Measurements from ENCODE around the gene C2orf68. TPM values are rescaled to one million over a fixed set of nuclear protein-coding genes. Genes with fewer than 3 reads are reported as not detected.

C2orf68 gene
- total and polyA plus RNA-seq, 2 of the 13 experiments (the other 11 are each of a cell fraction or from before 2014, with no cell fraction given): 47.1 to 77.4 TPM

DNA sequence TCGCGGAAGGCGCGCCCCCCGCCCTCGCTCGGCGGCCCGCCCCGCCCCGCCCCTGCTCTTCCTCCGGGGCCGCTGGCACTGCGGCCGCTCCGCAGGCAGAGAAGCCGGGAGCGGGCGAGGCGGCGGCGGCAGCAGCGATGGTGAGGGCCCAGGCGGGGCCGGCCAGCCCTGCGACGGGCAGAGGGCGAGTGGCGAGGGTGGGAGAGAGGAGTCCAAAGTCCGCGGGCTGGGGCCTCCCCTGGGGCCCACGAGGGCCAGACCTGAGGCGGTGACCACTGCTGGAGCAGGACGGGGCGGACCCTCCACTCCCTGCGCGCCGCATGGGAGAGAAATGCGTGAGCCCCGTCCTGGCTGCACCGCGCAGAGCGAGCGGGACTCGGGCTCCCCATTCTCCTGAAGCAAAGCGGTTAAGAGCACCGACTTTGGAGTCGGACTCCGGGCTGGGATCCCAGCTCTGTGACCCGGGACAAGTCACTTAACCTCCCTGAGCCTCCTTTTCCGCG, 27.5 kb downstream of the C2orf68 start, which contains the start of gene VAMP5 (continued):
- TF ChIP-seq SAP130 (CRISPR knock-in tag; IDR thresholded peaks at IDR 0.05; ENCODE audit: low read depth): no peak; the same call in 1 of the 2 replicates
- TF ChIP-seq GABPA (IDR thresholded peaks at IDR 0.05; ENCODE audit: low read depth, low read length): no peak
- TF ChIP-seq GABPA (CRISPR knock-in tag; IDR thresholded peaks at IDR 0.05; ENCODE audit: low read depth): no peak
- TF ChIP-seq GATAD2A (CRISPR knock-in tag; IDR thresholded peaks at IDR 0.05): peak; percentile 68; the same call in 1 of the 2 replicates
- TF ChIP-seq ZFP36L1 (CRISPR knock-in tag; IDR thresholded peaks at IDR 0.05): peak; percentile 87
- no peak for TF ChIP-seq IKZF4 (CRISPR knock-in tag; IDR thresholded peaks at IDR 0.05; ENCODE audit: borderline replicate concordance, low read depth, not compliant biosample characterization)
- TF ChIP-seq ZNF121 (CRISPR knock-in tag; IDR thresholded peaks at IDR 0.05): peak; percentile 53; the same call in 1 of the 2 replicates
- TF ChIP-seq GATAD1 (CRISPR knock-in tag; IDR thresholded peaks at IDR 0.05): peak; percentile 68; the same call in 1 of the 2 replicates
- TF ChIP-seq HDAC2 (CRISPR knock-in tag; IDR thresholded peaks at IDR 0.05): peak; percentile 49; the same call in 1 of the 2 replicates
- TF ChIP-seq ZNF136 (CRISPR knock-in tag; IDR thresholded peaks at IDR 0.05; ENCODE audit: low read depth): 0 out of 2 replicates have a peak, but pooled peaks have one; percentile 7
- TF ChIP-seq KDM3A (CRISPR knock-in tag; IDR thresholded peaks at IDR 0.05; ENCODE audit: low read depth): no peak; the same call in 1 of the 2 replicates
- no peak for TF ChIP-seq SIX4 (CRISPR knock-in tag; IDR thresholded peaks at IDR 0.05)
- TF ChIP-seq TARDBP (CRISPR knock-in tag; IDR thresholded peaks at IDR 0.05): 0 out of 2 replicates have a peak, but pooled peaks have one; percentile 38
- TF ChIP-seq, protein P1, sequence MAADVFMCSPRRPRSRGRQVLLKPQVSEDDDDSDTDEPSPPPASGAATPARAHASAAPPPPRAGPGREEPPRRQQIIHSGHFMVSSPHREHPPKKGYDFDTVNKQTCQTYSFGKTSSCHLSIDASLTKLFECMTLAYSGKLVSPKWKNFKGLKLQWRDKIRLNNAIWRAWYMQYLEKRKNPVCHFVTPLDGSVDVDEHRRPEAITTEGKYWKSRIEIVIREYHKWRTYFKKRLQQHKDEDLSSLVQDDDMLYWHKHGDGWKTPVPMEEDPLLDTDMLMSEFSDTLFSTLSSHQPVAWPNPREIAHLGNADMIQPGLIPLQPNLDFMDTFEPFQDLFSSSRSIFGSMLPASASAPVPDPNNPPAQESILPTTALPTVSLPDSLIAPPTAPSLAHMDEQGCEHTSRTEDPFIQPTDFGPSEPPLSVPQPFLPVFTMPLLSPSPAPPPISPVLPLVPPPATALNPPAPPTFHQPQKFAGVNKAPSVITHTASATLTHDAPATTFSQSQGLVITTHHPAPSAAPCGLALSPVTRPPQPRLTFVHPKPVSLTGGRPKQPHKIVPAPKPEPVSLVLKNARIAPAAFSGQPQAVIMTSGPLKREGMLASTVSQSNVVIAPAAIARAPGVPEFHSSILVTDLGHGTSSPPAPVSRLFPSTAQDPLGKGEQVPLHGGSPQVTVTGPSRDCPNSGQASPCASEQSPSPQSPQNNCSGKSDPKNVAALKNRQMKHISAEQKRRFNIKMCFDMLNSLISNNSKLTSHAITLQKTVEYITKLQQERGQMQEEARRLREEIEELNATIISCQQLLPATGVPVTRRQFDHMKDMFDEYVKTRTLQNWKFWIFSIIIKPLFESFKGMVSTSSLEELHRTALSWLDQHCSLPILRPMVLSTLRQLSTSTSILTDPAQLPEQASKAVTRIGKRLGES (CRISPR knock-in tag; IDR thresholded peaks at IDR 0.05; ENCODE audit: borderline replicate concordance): peak; percentile 80
- TF ChIP-seq TOE1 (CRISPR knock-in tag; IDR thresholded peaks at IDR 0.05): peak; percentile 89; the same call in 1 of the 2 replicates
- TF ChIP-seq ARHGAP35 (CRISPR knock-in tag; IDR thresholded peaks at IDR 0.05; ENCODE audit: borderline replicate concordance): peak; percentile 59; the same call in 1 of the 2 replicates
- no peak; the same call in 1 of the 2 replicates for TF ChIP-seq SMC3 (IDR thresholded peaks at IDR 0.05; ENCODE audit: low read length)
- TF ChIP-seq, protein P2, sequence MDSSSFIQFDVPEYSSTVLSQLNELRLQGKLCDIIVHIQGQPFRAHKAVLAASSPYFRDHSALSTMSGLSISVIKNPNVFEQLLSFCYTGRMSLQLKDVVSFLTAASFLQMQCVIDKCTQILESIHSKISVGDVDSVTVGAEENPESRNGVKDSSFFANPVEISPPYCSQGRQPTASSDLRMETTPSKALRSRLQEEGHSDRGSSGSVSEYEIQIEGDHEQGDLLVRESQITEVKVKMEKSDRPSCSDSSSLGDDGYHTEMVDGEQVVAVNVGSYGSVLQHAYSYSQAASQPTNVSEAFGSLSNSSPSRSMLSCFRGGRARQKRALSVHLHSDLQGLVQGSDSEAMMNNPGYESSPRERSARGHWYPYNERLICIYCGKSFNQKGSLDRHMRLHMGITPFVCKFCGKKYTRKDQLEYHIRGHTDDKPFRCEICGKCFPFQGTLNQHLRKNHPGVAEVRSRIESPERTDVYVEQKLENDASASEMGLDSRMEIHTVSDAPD (CRISPR knock-in tag; IDR thresholded peaks at IDR 0.05): no peak
- no peak for TF ChIP-seq SSRP1 (CRISPR knock-in tag; IDR thresholded peaks at IDR 0.05)
- TF ChIP-seq ONECUT2 (CRISPR knock-in tag; IDR thresholded peaks at IDR 0.05): no peak
- TF ChIP-seq, protein P3, sequence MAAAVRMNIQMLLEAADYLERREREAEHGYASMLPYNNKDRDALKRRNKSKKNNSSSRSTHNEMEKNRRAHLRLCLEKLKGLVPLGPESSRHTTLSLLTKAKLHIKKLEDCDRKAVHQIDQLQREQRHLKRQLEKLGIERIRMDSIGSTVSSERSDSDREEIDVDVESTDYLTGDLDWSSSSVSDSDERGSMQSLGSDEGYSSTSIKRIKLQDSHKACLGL (CRISPR knock-in tag; IDR thresholded peaks at IDR 0.05): peak; percentile 95
- TF ChIP-seq ZNF331 (CRISPR knock-in tag; IDR thresholded peaks at IDR 0.05): peak; percentile 61; the same call in 1 of the 2 replicates
- TF ChIP-seq, protein P4, sequence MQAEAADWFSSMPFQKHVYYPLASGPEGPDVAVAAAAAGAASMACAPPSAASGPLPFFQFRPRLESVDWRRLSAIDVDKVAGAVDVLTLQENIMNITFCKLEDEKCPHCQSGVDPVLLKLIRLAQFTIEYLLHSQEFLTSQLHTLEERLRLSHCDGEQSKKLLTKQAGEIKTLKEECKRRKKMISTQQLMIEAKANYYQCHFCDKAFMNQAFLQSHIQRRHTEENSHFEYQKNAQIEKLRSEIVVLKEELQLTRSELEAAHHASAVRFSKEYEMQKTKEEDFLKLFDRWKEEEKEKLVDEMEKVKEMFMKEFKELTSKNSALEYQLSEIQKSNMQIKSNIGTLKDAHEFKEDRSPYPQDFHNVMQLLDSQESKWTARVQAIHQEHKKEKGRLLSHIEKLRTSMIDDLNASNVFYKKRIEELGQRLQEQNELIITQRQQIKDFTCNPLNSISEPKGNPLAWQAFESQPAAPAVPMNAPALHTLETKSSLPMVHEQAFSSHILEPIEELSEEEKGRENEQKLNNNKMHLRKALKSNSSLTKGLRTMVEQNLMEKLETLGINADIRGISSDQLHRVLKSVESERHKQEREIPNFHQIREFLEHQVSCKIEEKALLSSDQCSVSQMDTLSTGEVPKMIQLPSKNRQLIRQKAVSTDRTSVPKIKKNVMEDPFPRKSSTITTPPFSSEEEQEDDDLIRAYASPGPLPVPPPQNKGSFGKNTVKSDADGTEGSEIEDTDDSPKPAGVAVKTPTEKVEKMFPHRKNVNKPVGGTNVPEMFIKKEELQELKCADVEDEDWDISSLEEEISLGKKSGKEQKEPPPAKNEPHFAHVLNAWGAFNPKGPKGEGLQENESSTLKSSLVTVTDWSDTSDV (CRISPR knock-in tag; IDR thresholded peaks at IDR 0.05): no peak
